ENCODE data around the gene IFNL2. TPM values are rescaled to one million over a fixed set of nuclear protein-coding genes. Genes with fewer than 3 reads are reported as not detected.

The IFNL2 gene
- total and polyA plus RNA-seq, 2 donors (not counting 1 experiment from before 2014, with no cell fraction given), result not detected

GRCh38 chr19:39296906-39297305 lies 28.7 kb downstream of the IFNL2 start:
- WGBS (ENCODE audit: insufficient coverage), result 78% methylated on average over 4 of the region's 4 CpGs
- no peaks in the 10 kb centered on the region for H3K4me1 ChIP-seq (ENCODE audit: control insufficient read depth in 2 of 2, insufficient read depth in 2 of 2, low read length in 2 of 2)
- H3K4me2 ChIP-seq (replicated peaks; ENCODE audit: low read depth, low read length, poor library complexity, severe bottlenecking), result no peak overlapping the region
- no peaks in the 10 kb centered on the region for H3K9me3 ChIP-seq (ENCODE audit: control extremely low read depth in 1 of 3, control insufficient read depth in 2 of 3, insufficient read depth in 1 of 3, low read length in 2 of 3)
- ATAC-seq (ENCODE audit: low read depth) (no peak), DNase-seq (no peak)
- H2AFZ ChIP-seq (ENCODE audit: insufficient read depth, low read depth, low read length, poor library complexity, severe bottlenecking), result no peak overlapping the region
- Mint-ChIP-seq H3K27ac (no peak overlapping the region), H3K4me3 (no peak overlapping the region), H3K9me3 (ENCODE audit: insufficient read depth) (no peaks in the 10 kb centered on the region), H3K4me1 (no peaks in the 10 kb centered on the region), H3K27me3 (peaks cover 23% of the 10 kb centered on the region)
- CTCF ChIA-PET, result no interaction called here
- no peak overlapping the region for H3K9ac ChIP-seq (ENCODE audit: low read length)
- no peaks in the 10 kb centered on the region for H3K36me3 ChIP-seq (replicated peaks in 1 of 2; ENCODE audit: control extremely low read depth in 1 of 2, control insufficient read depth in 1 of 2, extremely low read depth in 1 of 2, insufficient read depth in 2 of 2, low read length in 1 of 2)
- POLR2A ChIA-PET, result no interaction called here
- no peaks in the 10 kb centered on the region for H3K79me2 ChIP-seq (ENCODE audit: control insufficient read depth, insufficient read depth, low read length)
- intact Hi-C loops (cut with micrococcal nuclease), result no loop called here
- no peaks in the 10 kb centered on the region for H4K20me1 ChIP-seq (ENCODE audit: control insufficient read depth, insufficient read depth, low read length, poor library complexity, severe bottlenecking)
- no peak overlapping the region for H3K27ac ChIP-seq (ENCODE audit: low read length in 2 of 2)
- no peak overlapping the region for H3K4me3 ChIP-seq (ENCODE audit: control extremely low read depth in 1 of 5, extremely low read depth in 1 of 5, insufficient read depth in 1 of 5, low read depth in 2 of 5, low read length in 4 of 5)
- H3K27me3 ChIP-seq (replicated peaks in 1 of 4; ENCODE audit: control extremely low read depth in 1 of 4, control insufficient read depth in 3 of 4, insufficient read depth in 4 of 4, low read length in 3 of 4), result peaks cover 0 to 5% (median 0%) of the 10 kb centered on the region in 4 experiments
- TF ChIP-seq CTCF (IDR thresholded peaks at IDR 0.05) (no peak), EZH2 (IDR thresholded peaks at IDR 0.05; ENCODE audit: borderline replicate concordance, insufficient read depth, low read depth, low read length, poor library complexity, severe bottlenecking) (no peak)

- Histone ChIP-seq H3K27me3 (replicated peaks in 1 of 4; ENCODE audit: control extremely low read depth in 1 of 4, control insufficient read depth in 3 of 4, insufficient read depth in 4 of 4, low read length in 3 of 4) (peaks cover 0 to 5% (median 0%) of the 10 kb centered on the region in 4 experiments), H3K27ac (ENCODE audit: low read length in 2 of 2) (no peak overlapping the region), H2AFZ (ENCODE audit: insufficient read depth, low read depth, low read length, poor library complexity, severe bottlenecking) (no peak overlapping the region), H3K9me3 (ENCODE audit: control extremely low read depth in 1 of 3, control insufficient read depth in 2 of 3, insufficient read depth in 1 of 3, low read length in 2 of 3) (no peaks in the 10 kb centered on the region), H3K4me3 (ENCODE audit: control extremely low read depth in 1 of 5, extremely low read depth in 1 of 5, insufficient read depth in 1 of 5, low read depth in 2 of 5, low read length in 4 of 5) (no peak overlapping the region), H3K36me3 (replicated peaks in 1 of 2; ENCODE audit: control extremely low read depth in 1 of 2, control insufficient read depth in 1 of 2, extremely low read depth in 1 of 2, insufficient read depth in 2 of 2, low read length in 1 of 2) (no peaks in the 10 kb centered on the region), H3K4me1 (ENCODE audit: control insufficient read depth in 2 of 2, insufficient read depth in 2 of 2, low read length in 2 of 2) (no peaks in the 10 kb centered on the region), H3K79me2 (ENCODE audit: control insufficient read depth, insufficient read depth, low read length) (no peaks in the 10 kb centered on the region), H4K20me1 (ENCODE audit: control insufficient read depth, insufficient read depth, low read length, poor library complexity, severe bottlenecking) (no peaks in the 10 kb centered on the region), H3K9ac (ENCODE audit: low read length) (no peak overlapping the region), H3K4me2 (replicated peaks; ENCODE audit: low read depth, low read length, poor library complexity, severe bottlenecking) (no peak overlapping the region)
- no peaks in the 10 kb centered on the region for H3K9me3 Mint-ChIP-seq (ENCODE audit: insufficient read depth)
- intact Hi-C loops (cut with micrococcal nuclease), result no loop called here
- H3K4me1 Mint-ChIP-seq, result no peaks in the 10 kb centered on the region
- POLR2A ChIA-PET, result no interaction called here
- CTCF ChIA-PET, result no interaction called here
- DNase-seq (no peak), ATAC-seq (ENCODE audit: low read depth) (no peak)
- H3K27me3 Mint-ChIP-seq, result peaks cover 20% of the 10 kb centered on the region
- H3K27ac Mint-ChIP-seq, result no peak overlapping the region
- TF ChIP-seq CTCF (IDR thresholded peaks at IDR 0.05) (no peak), EZH2 (IDR thresholded peaks at IDR 0.05; ENCODE audit: borderline replicate concordance, insufficient read depth, low read depth, low read length, poor library complexity, severe bottlenecking) (no peak)
- WGBS (ENCODE audit: insufficient coverage), result 43% methylated on average over 16 of the region's 17 CpGs
- H3K4me3 Mint-ChIP-seq, result no peak overlapping the region
Observed at GRCh38 chr19:39297931-39298634, 29.9 kb downstream of the IFNL2 start.

Data from B cell (primary cell).